HepG2 (cell line): ENCODE results near the gene OAS1. TPM values are rescaled to one million over a fixed set of nuclear protein-coding genes. Genes with fewer than 3 reads are reported as not detected.

Source experiments
- ATAC-seq: fragments of 200-7000 bp; cut with Tn5 transposase; 3 replicates; pipeline ENCODE4 v1.9.1; 2020; ENCODE audit warnings: mild to moderate bottlenecking, moderate library complexity
- BruUV-seq: library from RNA; stranded (reverse); fragments of 400-500 nt; replicated peaks from 2 replicates; lab custom pipeline; 2021; lab: Mats Ljungman, UMichigan
- CTCF ChIA-PET: fragments of 300-600 bp; formaldehyde crosslinking; extraction: SDS; loops from one replicate; lab custom pipeline; 2021; ENCODE audit warnings: low total read pairs, inconsistent platforms, low intra/inter-chr PET ratio; lab: Yijun Ruan, JAX
- POLR2A ChIA-PET: fragments of 350-600 bp; sonication (Branson Sonifier 250); formaldehyde crosslinking; loops from one replicate; lab custom pipeline; 2020; ENCODE audit warnings: antibody characterized with exemption, inconsistent platforms; lab: Yijun Ruan, JAX
- DNase-seq: peaks from one replicate; pipeline ENCODE4 v3.0.0-alpha.2; 2015; ENCODE audit warnings: low spot score
- FAIRE-seq: peaks from 3 replicates; lab custom pipeline; 2011; peaks lifted over from hg19 to GRCh38; lab: Jason Lieb, UNC
- H2AFZ ChIP-seq: one replicate; pipeline ENCODE4 v1.6.1; 2011; ENCODE audit warnings: low read length, inconsistent platforms
- H3K27ac ChIP-seq: fragments of 300-600 bp; 3 replicates; pipeline ENCODE4 v1.8.0; 2011; ENCODE audit warnings: mixed run types, mild to moderate bottlenecking, mixed read lengths, low read length, inconsistent platforms; ENCODE audit not compliant: insufficient read depth; ENCODE audit errors: extremely low read length
- H3K27me3 ChIP-seq, 2 experiments: fragments of 200-600 bp in 1 of 2; 2 replicates in 1 of 2; 3 replicates in 1 of 2; pipeline versions ENCODE4 v1.6.0 to v1.8.0; 2011; ENCODE audit warnings: low read length in 2 of 2, mild to moderate bottlenecking in 2 of 2, moderate library complexity in 2 of 2, inconsistent platforms in 1 of 2; ENCODE audit not compliant: insufficient read depth in 2 of 2, control insufficient read depth in 1 of 2
- H3K36me3 ChIP-seq, 2 experiments: fragments of 200-600 bp in 1 of 2; replicated peaks in 1 of 2; 2 replicates in 1 of 2; 3 replicates in 1 of 2; pipeline versions ENCODE4 v1.5.1 to v1.8.0; 2011; ENCODE audit warnings: low read length in 2 of 2, inconsistent platforms in 1 of 2; ENCODE audit not compliant: insufficient read depth in 2 of 2, control insufficient read depth in 1 of 2
- H3K4me1 ChIP-seq: 2 replicates; pipeline ENCODE4 v1.5.1; 2012; ENCODE audit warnings: low read length, inconsistent platforms; ENCODE audit not compliant: insufficient read depth
- H3K4me2 ChIP-seq: 2 replicates; pipeline ENCODE4 v1.6.0; 2011; ENCODE audit warnings: low read depth, low read length, inconsistent platforms
- H3K4me3 ChIP-seq, 3 experiments: fragments of 200-600 bp in 1 of 3; sonication (generic), shearing (Covaris generic) in 1 of 3; replicated peaks in 1 of 3; 2 replicates each; pipeline ENCODE4 v1.5.1; 2011 to 2016; ENCODE audit warnings: low read length in 3 of 3, inconsistent platforms in 2 of 3, low read depth in 2 of 3, mild to moderate bottlenecking in 2 of 3, control low read depth in 1 of 3, mixed read lengths in 1 of 3; ENCODE audit not compliant: insufficient read depth in 1 of 3
- H3K79me2 ChIP-seq: one replicate; pipeline ENCODE4 v1.6.1; 2011; ENCODE audit warnings: low read length, inconsistent platforms; ENCODE audit not compliant: insufficient read depth
- H3K9ac ChIP-seq: 2 replicates; pipeline ENCODE4 v1.6.0; 2011; ENCODE audit warnings: mild to moderate bottlenecking, low read depth, low read length, inconsistent platforms; ENCODE audit not compliant: insufficient read depth
- H3K9me3 ChIP-seq: 2 replicates; pipeline ENCODE4 v1.5.1; 2012; ENCODE audit warnings: mild to moderate bottlenecking, low read length
- H4K20me1 ChIP-seq: 2 replicates; pipeline ENCODE4 v1.6.0; 2011; ENCODE audit warnings: inconsistent platforms, mild to moderate bottlenecking, low read length, moderate library complexity; ENCODE audit not compliant: insufficient read depth
- FIP1L1 ChIP-seq: fragments of 200-400 bp; formaldehyde crosslinking; IDR thresholded peaks from 2 replicates; pipeline ENCODE4 v1.6.1; 2018; ENCODE audit warnings: low read depth, mild to moderate bottlenecking, low read length, moderate library complexity, borderline replicate concordance; ENCODE audit not compliant: insufficient read depth
- FOXP1 ChIP-seq, 2 experiments: fragments of 450-650 bp in 1 of 2; IDR thresholded peaks; 2 replicates each; pipeline ENCODE4 v1.6.1; 2017 to 2018; ENCODE audit warnings: antibody characterized with exemption in 1 of 2
- HNRNPK ChIP-seq: fragments of 200-400 bp; formaldehyde crosslinking; IDR thresholded peaks from 2 replicates; pipeline ENCODE4 v1.6.1; 2018; ENCODE audit warnings: low read length, low read depth, moderate library complexity, mild to moderate bottlenecking; ENCODE audit not compliant: poor library complexity, severe bottlenecking
- KAT2B ChIP-seq: fragments of 150-350 bp; IDR thresholded peaks from 2 replicates; pipeline ENCODE4 v1.6.1; 2014; ENCODE audit warnings: low read depth, low read length, borderline replicate concordance
- MYNN ChIP-seq: sonication (generic); formaldehyde crosslinking; IDR thresholded peaks from 2 replicates; pipeline ENCODE4 v1.4.0; 2020; ENCODE audit warnings: mild to moderate bottlenecking, low read depth, missing genetic modification reagents
- RFX1 ChIP-seq: fragments of 450-650 bp; IDR thresholded peaks from 2 replicates; pipeline ENCODE4 v1.6.1; 2017
- SIX4 ChIP-seq: sonication (generic); formaldehyde crosslinking; IDR thresholded peaks from 2 replicates; pipeline ENCODE4 v1.4.0; 2020; ENCODE audit warnings: missing genetic modification reagents
- WIZ ChIP-seq: sonication (generic); formaldehyde crosslinking; IDR thresholded peaks from 2 replicates; pipeline ENCODE4 v1.5.1; 2020; ENCODE audit warnings: mild to moderate bottlenecking, missing genetic modification reagents
- ZMYM2 ChIP-seq: sonication (generic); formaldehyde crosslinking; IDR thresholded peaks from 2 replicates; pipeline ENCODE4 v1.8.0; 2022; ENCODE audit warnings: mild to moderate bottlenecking, missing genetic modification reagents
- ZNF354B ChIP-seq: sonication (generic); formaldehyde crosslinking; IDR thresholded peaks from 2 replicates; pipeline ENCODE4 v1.8.0; 2022; ENCODE audit warnings: mild to moderate bottlenecking, missing genetic modification reagents
- ZNF574 ChIP-seq: sonication (generic); formaldehyde crosslinking; IDR thresholded peaks from 2 replicates; pipeline ENCODE4 v1.4.0; 2020; ENCODE audit warnings: missing genetic modification reagents
- ZNF761 ChIP-seq: sonication (generic); formaldehyde crosslinking; conservative IDR thresholded peaks from 2 replicates; pipeline ENCODE4 v1.4.0; 2020; ENCODE audit warnings: mild to moderate bottlenecking, missing genetic modification reagents
- ZNF772 ChIP-seq: sonication (generic); formaldehyde crosslinking; IDR thresholded peaks from 2 replicates; pipeline ENCODE4 v1.5.0; 2020; ENCODE audit warnings: mild to moderate bottlenecking, missing genetic modification reagents
- WGBS: methylation state at CpG from one replicate; pipeline ENCODE4 v1.1.6; 2017; ENCODE audit warnings: low lambda C conversion rate; 5-methylcytosine and 5-hydroxymethylcytosine counted together
- in situ Hi-C: cut with HindIII; loops from 2 replicates; pipeline ENCODE4 v1.10.0; 2017; ENCODE audit warnings: low pct_unique_long_range_greater_than_20kb; ENCODE audit not compliant: extremely low pct_ligation_motif_present
- intact Hi-C: fragments of 100-400 bp; cut with micrococcal nuclease; formaldehyde crosslinking; loops from one replicate; pipeline ENCODE4 v1.10.0; 2022; ENCODE audit not compliant: unreplicated experiment
- polyA plus RNA-seq, 8 experiments: library from polyadenylated mRNA; depleted of rRNA in 3 of 8; stranded (reverse) in 7 of 8; unstranded in 1 of 8; fragments of >200 nt; fragmentation: Illumina TruSeq in 4 of 8; extraction: Trizol in 4 of 8; gene quantifications; 2 replicates each; pipeline versions ENCODE4 v1.2.1 to v1.2.3, GENCODE V29; 2011 to 2016; ENCODE audit warnings: low read depth in 4 of 8, missing spikeins in 1 of 8, mixed read lengths in 1 of 8; ENCODE audit not compliant: insufficient read depth in 1 of 8
- total RNA-seq, 5 experiments: library from RNA; depleted of rRNA; stranded (reverse); fragments of >200 nt; fragmentation: Illumina TruSeq; extraction: Trizol; gene quantifications; 2 replicates each; pipeline ENCODE4 v1.2.3, GENCODE V29; 2016; ENCODE audit warnings: low read depth in 1 of 5
- TF ChIP-seq, protein P1 (sequence below): sonication (generic); formaldehyde crosslinking; IDR thresholded peaks from 2 replicates; pipeline ENCODE4 v1.8.0; 2022; ENCODE audit warnings: low read depth, missing genetic modification reagents

OAS1 gene
- total and polyA plus RNA-seq, 2 of the 13 experiments (the other 11 are each of a cell fraction or from before 2014, with no cell fraction given): 6.5 to 10.6 TPM

- no CpG with 5 or more reads among the region's 9 CpGs for WGBS
- TF ChIP-seq ZNF354B (CRISPR knock-in tag) (no peak), ZNF761 (CRISPR knock-in tag) (no peak)
- no peak for FAIRE-seq
- intact Hi-C loops (no loop called here), in situ Hi-C loops (no loop called here)
- no peak for DNase-seq
- Histone ChIP-seq H4K20me1 (no peaks in the 10 kb centered on the region), H3K9me3 (no peaks in the 10 kb centered on the region), H2AFZ (no peak overlapping the region), H3K36me3 (peaks cover 6 to 12% of the 10 kb centered on the region in 2 experiments; a peak in 4 of 5 replicates), H3K27me3 (no peaks in the 10 kb centered on the region), H3K79me2 (no peaks in the 10 kb centered on the region), H3K4me3 (no peak overlapping the region), H3K9ac (no peak overlapping the region), H3K4me1 (peaks cover 6% of the 10 kb centered on the region; the same call in 1 of the 2 replicates), H3K27ac (no peak overlapping the region), H3K4me2 (no peak overlapping the region)
- ATAC-seq: no peak
- ChIA-PET CTCF (no interaction called here), POLR2A (no interaction called here)
- BruUV-seq: no TSS peak
Observed at GRCh38 chr12:112967306-112967705, 60.5 kb downstream of the OAS1 start.

- Histone ChIP-seq H3K4me2 (no peak overlapping the region), H3K4me1 (peaks cover 6% of the 10 kb centered on the region; the same call in 1 of the 2 replicates), H3K36me3 (peaks cover 2 to 7% of the 10 kb centered on the region in 2 experiments; a peak in 3 of 5 replicates), H3K27ac (no peak overlapping the region), H4K20me1 (no peaks in the 10 kb centered on the region), H3K27me3 (no peaks in the 10 kb centered on the region), H3K9ac (no peak overlapping the region), H3K4me3 (no peak overlapping the region), H3K9me3 (no peaks in the 10 kb centered on the region), H3K79me2 (no peaks in the 10 kb centered on the region), H2AFZ (no peak overlapping the region)
- no peak for DNase-seq
- FAIRE-seq: no peak
- intact Hi-C loops (no loop called here), in situ Hi-C loops (no loop called here)
- ATAC-seq: no peak
- no TSS peak for BruUV-seq
- whole genome bisulfite sequencing: 85% methylated on average over 7 of the region's 7 CpGs
- CTCF ChIA-PET: no interaction called here
- POLR2A ChIA-PET: no interaction called here
- no peak for TF ChIP-seq KAT2B
- TF ChIP-seq WIZ (CRISPR knock-in tag): no peak
- no peak for TF ChIP-seq FIP1L1
- no peak for TF ChIP-seq HNRNPK
- no peak for TF ChIP-seq FOXP1 (IDR thresholded peaks at IDR 0.05)
- TF ChIP-seq FOXP1 (CRISPR knock-in tag; IDR thresholded peaks at IDR 0.05): no peak
- TF ChIP-seq MYNN (CRISPR knock-in tag): no peak
- TF ChIP-seq, protein P1, sequence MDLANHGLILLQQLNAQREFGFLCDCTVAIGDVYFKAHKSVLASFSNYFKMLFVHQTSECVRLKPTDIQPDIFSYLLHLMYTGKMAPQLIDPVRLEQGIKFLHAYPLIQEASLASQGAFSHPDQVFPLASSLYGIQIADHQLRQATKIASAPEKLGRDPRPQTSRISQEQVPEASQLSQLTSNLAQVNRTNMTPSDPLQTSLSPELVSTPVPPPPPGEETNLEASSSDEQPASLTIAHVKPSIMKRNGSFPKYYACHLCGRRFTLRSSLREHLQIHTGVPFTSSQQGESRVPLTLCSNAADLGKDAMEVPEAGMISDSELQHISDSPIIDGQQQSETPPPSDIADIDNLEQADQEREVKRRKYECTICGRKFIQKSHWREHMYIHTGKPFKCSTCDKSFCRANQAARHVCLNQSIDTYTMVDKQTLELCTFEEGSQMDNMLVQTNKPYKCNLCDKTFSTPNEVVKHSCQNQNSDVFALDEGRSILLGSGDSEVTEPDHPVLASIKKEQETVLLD (CRISPR knock-in tag): no peak
- TF ChIP-seq SIX4: no peak
- TF ChIP-seq ZNF772 (CRISPR knock-in tag): no peak
- TF ChIP-seq ZMYM2: no peak
- TF ChIP-seq ZNF574 (CRISPR knock-in tag): no peak
- no peak for TF ChIP-seq RFX1
Observed at GRCh38 chr12:112967858-112968257, 61.1 kb downstream of the OAS1 start.
